ENCODE results near the gene CTIF.

CTIF gene

DNA sequence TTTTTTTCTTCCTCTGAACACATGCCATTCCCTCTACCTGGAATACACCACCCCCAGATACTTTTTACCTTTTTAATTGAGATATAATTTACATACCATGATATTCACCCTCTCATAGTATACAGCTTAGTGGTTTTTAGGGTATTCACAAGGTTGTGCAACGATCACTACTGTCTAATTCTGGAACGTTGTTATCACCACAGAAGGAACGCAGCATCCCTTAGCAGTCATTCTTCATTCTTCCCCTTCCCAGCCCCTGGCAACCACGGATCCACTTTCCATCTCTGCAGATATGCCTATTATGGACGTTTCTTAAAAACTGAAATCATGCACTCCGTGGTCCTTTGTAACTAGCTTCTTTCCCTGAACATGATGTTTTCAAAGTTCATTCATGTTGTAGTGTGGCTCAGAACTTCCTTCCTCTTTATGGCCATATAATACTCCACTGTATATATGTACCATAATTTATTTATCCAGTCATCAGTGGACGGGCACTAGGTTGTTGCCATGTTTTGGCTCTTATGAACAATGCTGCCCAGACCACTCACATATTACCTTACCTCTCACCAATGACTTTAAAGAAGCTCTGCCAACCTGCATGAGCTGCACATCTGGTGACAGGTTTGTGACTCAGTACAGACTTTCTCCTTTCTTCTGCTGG, 168.9 kb downstream of the CTIF start:
- Histone ChIP-seq H3K27ac (no peak overlapping the region), H3K36me3 (replicated peaks) (no peaks in the 10 kb centered on the region), H3K27me3 (replicated peaks) (no peaks in the 10 kb centered on the region), H3K4me3 (ENCODE audit: low read depth, low read length) (no peak overlapping the region)
- in situ Hi-C loops (cut with HindIII; ENCODE audit: low pct_ligation_motif_present, low sequenced_read_pairs), result no loop called here
- TF ChIP-seq, protein P1, sequence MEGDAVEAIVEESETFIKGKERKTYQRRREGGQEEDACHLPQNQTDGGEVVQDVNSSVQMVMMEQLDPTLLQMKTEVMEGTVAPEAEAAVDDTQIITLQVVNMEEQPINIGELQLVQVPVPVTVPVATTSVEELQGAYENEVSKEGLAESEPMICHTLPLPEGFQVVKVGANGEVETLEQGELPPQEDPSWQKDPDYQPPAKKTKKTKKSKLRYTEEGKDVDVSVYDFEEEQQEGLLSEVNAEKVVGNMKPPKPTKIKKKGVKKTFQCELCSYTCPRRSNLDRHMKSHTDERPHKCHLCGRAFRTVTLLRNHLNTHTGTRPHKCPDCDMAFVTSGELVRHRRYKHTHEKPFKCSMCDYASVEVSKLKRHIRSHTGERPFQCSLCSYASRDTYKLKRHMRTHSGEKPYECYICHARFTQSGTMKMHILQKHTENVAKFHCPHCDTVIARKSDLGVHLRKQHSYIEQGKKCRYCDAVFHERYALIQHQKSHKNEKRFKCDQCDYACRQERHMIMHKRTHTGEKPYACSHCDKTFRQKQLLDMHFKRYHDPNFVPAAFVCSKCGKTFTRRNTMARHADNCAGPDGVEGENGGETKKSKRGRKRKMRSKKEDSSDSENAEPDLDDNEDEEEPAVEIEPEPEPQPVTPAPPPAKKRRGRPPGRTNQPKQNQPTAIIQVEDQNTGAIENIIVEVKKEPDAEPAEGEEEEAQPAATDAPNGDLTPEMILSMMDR (IDR thresholded peaks at IDR 0.05; ENCODE audit: low read depth, low read length, missing control alignments), result no peak
- no peak for DNase-seq

DNA sequence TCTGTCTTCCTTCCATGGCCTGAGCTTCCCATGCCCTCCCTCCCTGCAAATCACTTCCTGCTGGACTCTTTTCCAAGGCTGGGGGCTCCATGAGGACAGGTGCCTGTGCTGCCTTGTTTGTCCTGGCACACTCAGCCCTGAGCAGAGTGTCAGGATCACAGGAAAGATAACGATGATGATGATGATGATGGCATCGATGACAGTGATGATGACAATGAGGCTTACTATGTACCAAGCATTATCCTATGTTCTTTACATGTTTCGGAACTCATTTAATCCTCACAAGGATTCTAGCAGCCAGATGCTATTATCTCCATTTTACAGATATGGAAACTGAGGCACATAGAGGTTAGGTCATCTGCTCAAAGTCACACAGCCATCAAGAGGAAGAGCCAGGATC, 170.0 kb downstream of the CTIF start:
- TF ChIP-seq, protein P1 (IDR thresholded peaks at IDR 0.05; ENCODE audit: low read depth, low read length, missing control alignments), result no peak

DNA sequence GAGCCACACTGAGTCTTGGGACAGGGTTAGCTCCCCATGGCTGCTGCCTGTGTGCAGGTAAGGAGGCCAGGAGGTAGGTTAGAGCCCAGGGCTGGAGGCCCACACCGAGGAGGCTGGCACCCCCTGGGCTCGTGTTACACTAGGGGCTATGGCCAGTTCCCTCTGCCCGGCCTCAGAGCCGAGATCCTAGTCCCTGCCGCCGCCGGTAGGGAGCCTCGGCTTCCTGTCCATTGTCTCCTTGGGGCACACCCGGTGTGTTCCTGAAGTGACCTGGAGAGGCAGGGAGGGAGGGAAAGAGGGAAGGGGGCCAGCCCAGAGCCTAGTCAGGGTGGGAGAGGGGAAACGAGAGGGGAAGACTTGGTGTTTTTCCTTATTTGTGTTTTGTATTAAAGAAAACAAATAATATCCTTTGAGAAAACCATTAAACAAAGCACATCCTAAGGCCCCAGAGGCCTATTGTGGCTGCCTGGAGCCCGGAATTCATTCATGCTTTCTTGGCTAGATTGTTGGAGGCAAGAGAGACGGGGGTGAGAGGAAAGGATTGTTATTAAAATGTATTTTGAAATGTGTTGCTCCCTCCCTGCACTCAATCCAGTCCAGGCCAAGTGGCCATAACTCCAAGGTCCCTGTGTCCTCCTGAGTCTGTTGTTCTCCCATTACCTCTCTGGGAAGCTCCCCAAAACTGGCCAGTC, 170.7 kb downstream of the CTIF start:
- no peaks in the 10 kb centered on the region for H3K27me3 ChIP-seq (replicated peaks)
- no peaks in the 10 kb centered on the region for H3K36me3 ChIP-seq (replicated peaks)
- H3K4me3 ChIP-seq (ENCODE audit: low read depth, low read length), result no peak overlapping the region
- TF ChIP-seq, protein P1 (IDR thresholded peaks at IDR 0.05; ENCODE audit: low read depth, low read length, missing control alignments), result no peak
- no peak for DNase-seq
- no peak overlapping the region for H3K27ac ChIP-seq
- in situ Hi-C loops (cut with HindIII; ENCODE audit: low pct_ligation_motif_present, low sequenced_read_pairs), result no loop called here

More for the DNA sequence above, 170.0 kb downstream of the CTIF start:
- Histone ChIP-seq H3K36me3 (replicated peaks) (no peaks in the 10 kb centered on the region), H3K27ac (no peak overlapping the region), H3K4me3 (ENCODE audit: low read depth, low read length) (no peak overlapping the region), H3K27me3 (replicated peaks) (no peaks in the 10 kb centered on the region)
- no peak for DNase-seq
- in situ Hi-C loops (cut with HindIII; ENCODE audit: low pct_ligation_motif_present, low sequenced_read_pairs), result no loop called here

DNA sequence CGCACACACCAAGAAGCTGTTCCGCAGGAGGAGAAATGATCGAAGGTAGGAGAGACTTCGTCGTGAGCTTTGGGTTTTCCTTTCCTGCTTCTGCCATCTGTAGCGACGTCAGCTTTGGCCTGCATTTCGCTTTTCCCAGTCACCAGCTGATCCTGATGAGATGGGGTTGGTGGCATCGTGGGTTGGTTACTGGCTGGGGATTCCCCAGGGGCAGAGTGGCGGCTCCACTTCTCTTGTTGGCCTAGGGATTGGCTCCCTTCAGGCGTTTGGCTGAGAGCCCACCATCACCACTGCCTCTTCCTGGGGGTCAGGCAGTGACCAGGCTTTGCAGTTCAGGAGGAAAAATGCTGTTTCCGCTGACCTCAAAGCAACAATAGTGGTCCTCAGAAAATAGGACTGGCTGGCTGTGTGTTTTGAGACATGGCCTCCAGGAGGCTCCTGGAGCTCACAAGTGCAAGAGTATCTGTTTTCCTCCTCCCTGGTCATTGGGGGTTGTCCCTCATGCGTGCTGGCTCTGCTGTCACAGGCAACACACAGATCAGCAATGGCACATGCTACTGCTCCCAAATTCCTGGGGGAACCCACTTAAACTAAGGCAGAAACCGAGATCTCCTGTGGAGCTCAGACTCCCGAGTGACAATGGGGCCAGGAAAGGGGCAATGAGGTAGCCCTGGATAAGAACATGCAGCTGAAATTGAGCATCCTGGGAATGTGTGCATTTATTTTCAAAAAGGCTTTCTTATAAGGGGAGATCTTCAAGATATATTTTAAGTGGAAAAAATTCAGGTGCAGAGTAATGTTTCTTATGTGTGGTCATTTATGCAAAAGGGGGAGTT, 173.0 kb downstream of the CTIF start:
- peak; percentile 53 for DNase-seq
- H3K27ac ChIP-seq, result no peak overlapping the region
- TF ChIP-seq, protein P1 (IDR thresholded peaks at IDR 0.05; ENCODE audit: low read depth, low read length, missing control alignments), result peak; percentile 83
- no peak overlapping the region for H3K4me3 ChIP-seq (ENCODE audit: low read depth, low read length)
- no peaks in the 10 kb centered on the region for H3K27me3 ChIP-seq (replicated peaks)
- H3K36me3 ChIP-seq (replicated peaks), result no peaks in the 10 kb centered on the region
- in situ Hi-C loops (cut with HindIII; ENCODE audit: low pct_ligation_motif_present, low sequenced_read_pairs), result no loop called here

DNA sequence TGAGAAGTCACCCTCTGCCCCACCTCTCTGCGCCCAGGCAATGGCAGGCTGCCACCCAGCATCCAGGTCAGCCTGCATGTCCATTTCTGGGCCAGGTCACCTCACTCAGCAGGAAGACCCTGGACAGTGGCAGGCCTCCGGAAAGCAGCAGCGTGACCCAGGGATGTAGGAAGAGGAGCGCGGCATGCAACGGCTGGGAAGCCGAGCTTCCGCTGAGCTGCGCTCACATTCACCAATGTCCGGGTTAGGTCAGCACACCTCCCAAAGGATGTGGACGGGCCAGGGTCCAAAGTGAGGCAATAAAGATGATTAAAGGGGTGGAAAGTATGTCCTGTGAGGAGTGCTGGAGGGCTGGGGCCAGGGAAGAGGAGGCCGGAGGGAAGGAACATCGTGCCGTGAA, 174.5 kb downstream of the CTIF start:
- TF ChIP-seq, protein P1 (IDR thresholded peaks at IDR 0.05; ENCODE audit: low read depth, low read length, missing control alignments), result no peak
- no peak overlapping the region for H3K27ac ChIP-seq
- in situ Hi-C loops (cut with HindIII; ENCODE audit: low pct_ligation_motif_present, low sequenced_read_pairs), result no loop called here
- H3K4me3 ChIP-seq (ENCODE audit: low read depth, low read length), result no peak overlapping the region
- H3K27me3 ChIP-seq (replicated peaks), result no peaks in the 10 kb centered on the region
- DNase-seq, result no peak
- H3K36me3 ChIP-seq (replicated peaks), result no peaks in the 10 kb centered on the region

Data from brain microvascular endothelial cell (primary cell).